HUES64 (cell line): ENCODE results near the gene SPTA1.

Source experiments
- H3K27ac ChIP-seq: 2 replicates; pipeline ENCODE4 v1.7.0; 2013; ENCODE audit warnings: low read depth, low read length, inconsistent platforms
- H3K27me3 ChIP-seq: 2 replicates; pipeline ENCODE4 v1.6.1; 2013; ENCODE audit warnings: mild to moderate bottlenecking, low read length; ENCODE audit not compliant: insufficient read depth
- H3K36me3 ChIP-seq: 2 replicates; pipeline ENCODE4 v1.6.1; 2013; ENCODE audit warnings: mild to moderate bottlenecking, low read length; ENCODE audit not compliant: insufficient read depth
- H3K4me1 ChIP-seq: 2 replicates; pipeline ENCODE4 v1.6.1; 2013; ENCODE audit warnings: mild to moderate bottlenecking, low read length, moderate library complexity; ENCODE audit not compliant: insufficient read depth
- H3K4me3 ChIP-seq: 2 replicates; pipeline ENCODE4 v1.5.1; 2013; ENCODE audit warnings: mild to moderate bottlenecking, low read length, moderate library complexity
- H3K9ac ChIP-seq: 2 replicates; pipeline ENCODE4 v1.6.1; 2013; ENCODE audit warnings: mild to moderate bottlenecking, low read depth, low read length
- H3K9me3 ChIP-seq: 2 replicates; pipeline ENCODE4 v1.6.1; 2013; ENCODE audit warnings: low read depth, low read length; ENCODE audit not compliant: insufficient read depth
- WGBS: fragments of 150-250, 120-280 bp; methylation state at CpG from one replicate; pipeline ENCODE4 v1.1.7; 2013; ENCODE audit warnings: missing lambda C conversion rate; 5-methylcytosine and 5-hydroxymethylcytosine counted together

The SPTA1 gene

GRCh38 chr1:158572226-158572625 is 114.3 kb downstream of the SPTA1 start:
- H3K9ac ChIP-seq, result no peak overlapping the region
- 93% methylated on average over 1 of the region's 1 CpG for WGBS

GRCh38 chr1:158570480-158570879 is 116.0 kb downstream of the SPTA1 start, which contains the start of gene OR6P1:
OR6P1 (minus strand) TSS chr1:158570580; CDS start chr1:158563604, 6,976 bp downstream.
- Histone ChIP-seq H3K27ac (no peak within 1 kb of the TSS), H3K4me1 (no peaks in the 10 kb centered on the region), H3K36me3 (no peaks in the 10 kb centered on the region), H3K9ac (no peak within 1 kb of the TSS), H3K4me3 (no peak within 1 kb of the TSS), H3K9me3 (no peaks in the 10 kb centered on the region), H3K27me3 (no peaks in the 10 kb centered on the region)
- 86% methylated on average over 3 of the region's 3 CpGs for WGBS

More at GRCh38 chr1:158572226-158572625, 114.3 kb downstream of the SPTA1 start:
- Histone ChIP-seq H3K9me3 (no peaks in the 10 kb centered on the region), H3K4me1 (no peaks in the 10 kb centered on the region), H3K36me3 (no peaks in the 10 kb centered on the region), H3K4me3 (no peak overlapping the region), H3K27me3 (no peaks in the 10 kb centered on the region), H3K27ac (no peak overlapping the region)

- WGBS, result 98% methylated on average over 2 of the region's 2 CpGs
- Histone ChIP-seq H3K27ac (no peak overlapping the region), H3K4me1 (no peaks in the 10 kb centered on the region), H3K9ac (no peak overlapping the region), H3K4me3 (no peak overlapping the region), H3K27me3 (no peaks in the 10 kb centered on the region), H3K36me3 (no peaks in the 10 kb centered on the region), H3K9me3 (no peaks in the 10 kb centered on the region)
These were observed 121.9 kb downstream of the SPTA1 start for GRCh38 chr1:158564608-158565007.

GRCh38 chr1:158563853-158564252 is 122.7 kb downstream of the SPTA1 start:
- H3K9ac ChIP-seq, result no peak overlapping the region
- no CpG with 5 or more reads among the region's 2 CpGs for WGBS

More at GRCh38 chr1:158563853-158564252, 122.7 kb downstream of the SPTA1 start:
- Histone ChIP-seq H3K36me3 (no peaks in the 10 kb centered on the region), H3K4me1 (no peaks in the 10 kb centered on the region), H3K9me3 (no peaks in the 10 kb centered on the region), H3K27me3 (no peaks in the 10 kb centered on the region), H3K4me3 (no peak overlapping the region), H3K27ac (no peak overlapping the region)
